Measurements from ENCODE around the gene LRRN3.

LRRN3 gene

DNA sequence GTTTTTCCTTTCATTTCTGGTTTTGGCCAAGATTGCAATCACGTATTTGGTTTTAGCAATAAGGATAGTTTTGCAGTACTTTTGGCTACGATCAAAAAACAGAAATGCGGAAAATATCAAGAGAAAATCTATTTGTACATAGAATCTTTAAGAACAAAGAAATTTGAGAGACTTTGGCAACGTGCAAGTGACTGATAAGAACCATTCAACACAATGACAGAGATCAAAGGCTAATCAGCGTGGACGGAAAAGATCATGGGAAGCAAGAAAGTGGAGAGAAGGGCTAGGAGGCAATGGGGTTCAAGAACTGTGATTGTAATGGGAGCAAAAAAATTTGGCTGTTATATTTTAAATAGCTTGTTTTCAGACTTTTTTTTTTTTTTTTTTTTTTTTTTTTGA, 16.2 kb upstream of the LRRN3 start:
- DNase-seq, result no peak
- in situ Hi-C loops (cut with HindIII; ENCODE audit: low pct_ligation_motif_present, low pct_unique_long_range_greater_than_20kb, low sequenced_read_pairs), result no loop called here

GRCh38 chr7:111075498-111075897, 15.4 kb upstream of the LRRN3 start:
- in situ Hi-C loops (cut with HindIII; ENCODE audit: low pct_ligation_motif_present, low pct_unique_long_range_greater_than_20kb, low sequenced_read_pairs), result no loop called here

DNA sequence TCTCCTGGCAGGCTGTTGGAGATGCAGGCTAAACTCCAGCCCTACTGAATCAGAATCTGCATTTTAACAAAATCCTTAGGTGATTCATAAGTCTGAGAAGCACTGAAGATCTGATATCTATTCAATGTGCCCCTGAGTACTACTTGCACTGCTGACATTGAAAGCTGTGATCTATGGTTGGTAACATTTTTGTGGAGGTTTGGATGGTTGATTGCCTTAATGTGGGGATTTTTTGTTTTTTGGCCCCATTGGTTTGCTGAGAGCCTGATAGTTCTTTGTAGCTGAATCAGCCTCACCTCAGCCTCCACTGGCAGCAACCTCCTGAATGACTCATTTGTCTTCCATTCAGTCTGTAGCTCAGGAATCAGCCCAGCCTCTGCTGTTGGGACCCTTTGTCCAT, 14.7 kb upstream of the LRRN3 start:
- in situ Hi-C loops (cut with HindIII; ENCODE audit: low pct_ligation_motif_present, low pct_unique_long_range_greater_than_20kb, low sequenced_read_pairs), result no loop called here
- DNase-seq, result peak; percentile 41

More at GRCh38 chr7:111075498-111075897, 15.4 kb upstream of the LRRN3 start:
- DNase-seq, result no peak

DNA sequence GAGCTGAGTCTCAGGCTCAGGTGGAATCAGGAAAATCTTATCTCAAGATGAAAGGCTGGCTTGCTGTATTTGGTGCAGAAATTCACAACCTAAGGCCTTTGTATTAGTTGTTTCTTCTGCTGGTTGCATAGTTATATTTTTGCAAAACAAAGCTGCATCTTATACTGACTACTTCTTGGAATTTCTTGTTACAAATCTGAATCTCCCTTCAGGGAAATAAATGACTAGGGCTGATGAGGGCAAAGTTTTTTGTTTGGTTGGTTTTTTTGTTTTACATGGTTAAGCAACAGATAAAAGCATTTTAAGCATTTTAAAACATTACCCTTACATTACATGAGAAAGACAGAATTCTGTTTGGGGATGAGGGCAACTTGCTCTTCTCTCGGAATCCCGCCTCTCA, 13.9 kb upstream of the LRRN3 start:
- in situ Hi-C loops (cut with HindIII; ENCODE audit: low pct_ligation_motif_present, low pct_unique_long_range_greater_than_20kb, low sequenced_read_pairs), result no loop called here
- DNase-seq, result no peak

DNA sequence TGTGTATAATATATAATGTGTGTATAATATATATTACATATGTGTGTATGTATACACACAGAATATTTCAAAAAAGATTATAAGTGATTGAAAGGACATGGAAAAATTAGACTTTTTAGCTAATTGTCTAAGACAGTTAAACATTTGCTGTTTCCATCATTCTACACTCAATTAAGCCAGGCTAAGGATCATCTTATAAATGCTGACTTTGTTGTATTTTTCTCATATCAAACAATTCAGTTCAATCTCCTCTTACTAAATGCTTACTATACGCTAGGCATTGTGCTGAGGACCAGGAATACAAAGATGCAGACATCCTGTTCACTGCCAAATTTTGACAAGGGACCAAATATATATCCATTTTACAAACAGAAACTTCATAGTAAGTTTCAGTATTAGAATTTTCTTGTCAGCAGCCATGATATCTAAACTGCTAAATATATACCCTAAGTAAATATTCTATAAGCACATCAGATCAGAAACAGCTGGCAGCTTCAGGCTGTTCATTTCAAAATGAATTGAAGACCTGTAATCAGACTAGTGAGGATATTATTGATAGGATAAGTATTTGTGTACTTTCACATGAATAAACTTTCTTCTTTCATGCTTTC, 10.3 kb upstream of the LRRN3 start:
- no peak for DNase-seq
- in situ Hi-C loops (cut with HindIII; ENCODE audit: low pct_ligation_motif_present, low pct_unique_long_range_greater_than_20kb, low sequenced_read_pairs), result no loop called here

GRCh38 chr7:111081546-111082267, 9.2 kb upstream of the LRRN3 start:
- in situ Hi-C loops (cut with HindIII; ENCODE audit: low pct_ligation_motif_present, low pct_unique_long_range_greater_than_20kb, low sequenced_read_pairs), result no loop called here
- DNase-seq, result no peak

GRCh38 chr7:111082351-111082750, 8.6 kb upstream of the LRRN3 start:
- DNase-seq, result no peak
- in situ Hi-C loops (cut with HindIII; ENCODE audit: low pct_ligation_motif_present, low pct_unique_long_range_greater_than_20kb, low sequenced_read_pairs), result no loop called here

- DNase-seq, result no peak
- in situ Hi-C loops (cut with HindIII; ENCODE audit: low pct_ligation_motif_present, low pct_unique_long_range_greater_than_20kb, low sequenced_read_pairs), result no loop called here
Measured at GRCh38 chr7:111083413-111083812, 7.5 kb upstream of the LRRN3 start.

- in situ Hi-C loops (cut with HindIII; ENCODE audit: low pct_ligation_motif_present, low pct_unique_long_range_greater_than_20kb, low sequenced_read_pairs), result no loop called here
- DNase-seq, result no peak
Measured at GRCh38 chr7:111085356-111085755, 5.6 kb upstream of the LRRN3 start.

- no peak for DNase-seq
- in situ Hi-C loops (cut with HindIII; ENCODE audit: low pct_ligation_motif_present, low pct_unique_long_range_greater_than_20kb, low sequenced_read_pairs), result no loop called here
Measured at GRCh38 chr7:111086532-111086931, 4.4 kb upstream of the LRRN3 start.

DNA sequence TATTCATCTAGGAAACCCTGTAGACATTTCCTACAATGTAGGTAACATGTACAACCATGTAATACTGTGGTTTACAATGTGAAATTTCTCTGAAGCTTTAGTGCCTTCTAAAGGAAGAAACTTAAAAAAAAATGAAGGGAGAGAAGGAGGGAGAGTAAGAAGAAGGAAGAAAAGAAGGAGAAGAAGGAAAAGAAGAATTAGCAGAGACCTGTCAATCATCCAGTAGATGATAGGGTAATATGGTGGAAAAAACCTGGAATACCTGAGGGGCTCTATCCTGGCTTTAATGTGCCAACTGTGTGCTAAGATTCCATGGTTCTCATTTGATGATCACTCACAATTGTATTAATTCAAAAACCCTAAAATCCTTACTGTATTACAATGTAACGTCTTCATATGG, 2.6 kb upstream of the LRRN3 start:
- in situ Hi-C loops (cut with HindIII; ENCODE audit: low pct_ligation_motif_present, low pct_unique_long_range_greater_than_20kb, low sequenced_read_pairs), result no loop called here

DNA sequence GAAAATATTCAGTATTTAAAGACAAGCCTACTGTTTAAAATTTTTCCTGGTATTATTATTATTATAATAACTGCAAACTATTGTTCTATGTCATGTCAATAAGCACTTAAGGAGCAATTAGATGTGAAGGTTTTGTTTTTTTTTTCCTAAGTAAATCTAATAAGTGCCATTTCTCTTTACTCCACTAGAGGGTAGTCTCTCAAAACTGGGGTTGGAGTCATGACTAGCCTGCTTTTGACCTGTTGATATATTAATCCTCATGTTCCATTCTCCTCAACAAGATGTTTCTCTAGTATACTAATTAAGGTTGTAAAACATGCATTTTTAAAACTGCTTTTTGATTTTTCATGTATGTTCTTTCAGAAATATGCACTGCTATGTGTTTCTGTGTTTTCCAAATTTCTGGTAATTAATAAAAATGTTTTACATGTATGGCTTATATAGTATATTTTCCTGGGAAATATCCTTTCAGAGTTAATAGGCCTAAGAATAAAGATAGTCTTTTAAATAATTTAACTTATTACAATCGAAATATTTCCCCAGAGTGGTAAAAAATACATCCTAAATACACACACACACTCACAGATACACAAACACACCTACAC, 1.0 kb upstream of the LRRN3 start:
- in situ Hi-C loops (cut with HindIII; ENCODE audit: low pct_ligation_motif_present, low pct_unique_long_range_greater_than_20kb, low sequenced_read_pairs), result no loop called here
- peak; percentile 73 for DNase-seq

More for the DNA sequence above, 2.6 kb upstream of the LRRN3 start:
- DNase-seq, result no peak

- DNase-seq, result no peak
- in situ Hi-C loops (cut with HindIII; ENCODE audit: low pct_ligation_motif_present, low pct_unique_long_range_greater_than_20kb, low sequenced_read_pairs), result no loop called here
Measured at GRCh38 chr7:111091593-111092358, 849 bp downstream of the LRRN3 start.

DNA sequence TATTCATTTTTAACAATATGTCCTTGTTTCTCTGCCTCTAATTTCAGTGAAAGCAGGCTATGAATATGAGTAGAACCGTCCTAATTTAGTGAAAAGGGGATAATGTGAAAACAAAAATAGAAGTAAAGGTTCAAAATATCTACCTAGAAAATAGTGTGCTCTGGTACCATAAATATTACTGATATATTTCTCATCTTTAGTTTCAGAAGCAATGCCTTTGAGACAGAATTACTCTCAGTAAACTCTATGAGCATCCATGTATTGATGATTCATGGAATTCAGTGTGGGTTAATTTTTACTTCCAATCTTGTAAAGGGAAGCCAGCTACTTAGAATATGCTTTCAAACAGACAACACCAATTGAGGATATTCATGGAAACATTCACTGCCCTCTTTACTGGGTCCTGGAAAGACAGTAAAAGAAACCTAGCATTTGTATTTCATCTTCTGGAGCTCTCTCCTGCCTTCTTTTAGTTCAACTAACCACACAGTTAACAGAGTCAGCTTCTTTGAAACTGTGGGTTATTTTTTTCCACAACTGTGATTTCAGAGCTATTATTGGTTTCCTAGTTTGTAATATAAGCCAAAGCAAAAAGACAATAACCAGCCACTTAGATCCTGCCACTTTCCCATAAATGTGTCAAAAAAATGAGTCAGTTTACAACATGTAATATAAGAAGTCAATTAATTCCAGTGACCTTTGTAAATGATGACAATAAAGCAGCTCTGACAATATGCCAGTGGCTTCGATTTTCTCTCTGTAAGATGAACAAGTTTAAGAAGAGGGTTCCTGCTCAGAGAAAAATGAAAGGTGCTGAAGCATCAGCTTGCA, 1.7 kb downstream of the LRRN3 start:
- DNase-seq, result no peak
- in situ Hi-C loops (cut with HindIII; ENCODE audit: low pct_ligation_motif_present, low pct_unique_long_range_greater_than_20kb, low sequenced_read_pairs), result no loop called here

- in situ Hi-C loops (cut with HindIII; ENCODE audit: low pct_ligation_motif_present, low pct_unique_long_range_greater_than_20kb, low sequenced_read_pairs), result no loop called here
- no peak for DNase-seq
Measured at GRCh38 chr7:111093496-111093895, 2.6 kb downstream of the LRRN3 start.

GRCh38 chr7:111094419-111094818, 3.5 kb downstream of the LRRN3 start:
- in situ Hi-C loops (cut with HindIII; ENCODE audit: low pct_ligation_motif_present, low pct_unique_long_range_greater_than_20kb, low sequenced_read_pairs), result no loop called here
- no peak for DNase-seq

DNA sequence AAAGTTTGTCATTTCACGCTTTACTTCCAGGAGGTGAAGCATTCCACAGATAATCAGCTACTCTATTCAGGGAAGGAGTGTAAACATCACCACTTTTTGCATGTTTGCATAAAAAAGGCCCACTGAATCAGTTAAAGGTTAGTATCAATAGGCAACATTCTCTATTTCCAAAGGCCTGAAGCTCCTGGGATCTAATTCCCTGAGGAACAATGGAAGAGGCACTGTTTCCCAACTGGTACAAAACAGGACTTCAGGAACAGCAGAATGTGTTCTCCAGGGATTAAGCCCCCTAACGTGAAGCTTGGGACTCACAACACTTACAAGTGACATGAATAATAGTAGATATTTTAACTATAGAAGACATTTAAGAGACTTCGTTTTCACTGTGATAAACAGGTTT, 6.1 kb downstream of the LRRN3 start:
- in situ Hi-C loops (cut with HindIII; ENCODE audit: low pct_ligation_motif_present, low pct_unique_long_range_greater_than_20kb, low sequenced_read_pairs), result no loop called here

More for the DNA sequence above, 6.1 kb downstream of the LRRN3 start:
- no peak for DNase-seq

All from ACHN (cell line).